Ishikawa (cell line): ENCODE measurements around the gene PDE7B.

Experiments used
- CEBPB ChIP-seq: IDR thresholded peaks from 2 replicates; pipeline ENCODE4 v1.6.1; 2012
- CREB1 ChIP-seq: IDR thresholded peaks from 2 replicates; pipeline ENCODE4 v1.6.1; 2012; ENCODE audit warnings: low read depth
- EP300 ChIP-seq: IDR thresholded peaks from 2 replicates; pipeline ENCODE4 v1.6.1; 2012; ENCODE audit warnings: borderline replicate concordance
- NFIC ChIP-seq: IDR thresholded peaks from 2 replicates; pipeline ENCODE4 v1.6.1; 2012
- RAD21 ChIP-seq: IDR thresholded peaks from 2 replicates; pipeline ENCODE4 v1.6.1; 2012; ENCODE audit warnings: low read depth
- ZBTB7A ChIP-seq: IDR thresholded peaks from 2 replicates; pipeline ENCODE4 v1.6.1; 2012; ENCODE audit warnings: low read depth
- TF ChIP-seq, protein P1 (sequence below): IDR thresholded peaks from 2 replicates; pipeline ENCODE4 v1.6.1; 2012

- no peak for TF ChIP-seq CREB1
- TF ChIP-seq, protein P1, sequence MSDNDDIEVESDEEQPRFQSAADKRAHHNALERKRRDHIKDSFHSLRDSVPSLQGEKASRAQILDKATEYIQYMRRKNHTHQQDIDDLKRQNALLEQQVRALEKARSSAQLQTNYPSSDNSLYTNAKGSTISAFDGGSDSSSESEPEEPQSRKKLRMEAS: no peak
- no peak for TF ChIP-seq RAD21
- TF ChIP-seq EP300: no peak
- TF ChIP-seq NFIC: no peak
- TF ChIP-seq ZBTB7A: no peak
- no peak for TF ChIP-seq CEBPB
Observed at GRCh38 chr6:136146130-136146529, 294.6 kb downstream of the PDE7B start.
